HG03575 (cell line): ENCODE results near the gene SLC5A8.
"Not testable (repeated sequence)": the region's sequence is repeated elsewhere in the genome, so short reads cannot be mapped to it uniquely, and the experiment has no call there.

Experiments
- ATAC-seq: cut with Tn5 transposase; IDR thresholded peaks from one replicate; pipeline ENCODE4 v1.9.1; 2021; ENCODE audit not compliant: unreplicated experiment, insufficient number of reproducible peaks, low FRiP score; ENCODE audit errors: extremely low read depth

SLC5A8 gene

GRCh38 chr12:101181776-101182175 lies 28.3 kb downstream of the SLC5A8 start:
- no peak for ATAC-seq

DNA sequence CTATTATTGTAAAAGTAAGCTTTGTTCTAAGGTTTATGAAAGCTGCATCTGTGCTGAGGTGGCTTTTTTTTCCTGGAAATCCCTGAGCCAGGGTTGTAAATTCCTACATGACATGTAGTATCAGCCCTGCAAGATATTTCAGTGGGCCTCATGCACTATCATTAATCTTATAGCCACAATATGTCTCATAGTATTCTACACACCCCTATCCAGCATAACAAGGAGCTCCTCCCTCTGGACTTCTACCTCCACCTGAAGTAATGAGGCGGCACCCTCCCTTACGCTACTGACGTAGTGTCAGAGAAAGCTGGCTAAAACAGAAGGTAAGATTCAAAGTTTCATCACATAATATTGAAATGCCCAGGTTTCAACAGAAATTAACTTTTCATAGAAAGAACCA lies 35.5 kb downstream of the SLC5A8 start:
- no peak for ATAC-seq

GRCh38 chr12:101173197-101173749 lies 36.8 kb downstream of the SLC5A8 start:
- no peak for ATAC-seq

GRCh38 chr12:101172316-101172715 lies 37.7 kb downstream of the SLC5A8 start:
- ATAC-seq, result no peak

DNA sequence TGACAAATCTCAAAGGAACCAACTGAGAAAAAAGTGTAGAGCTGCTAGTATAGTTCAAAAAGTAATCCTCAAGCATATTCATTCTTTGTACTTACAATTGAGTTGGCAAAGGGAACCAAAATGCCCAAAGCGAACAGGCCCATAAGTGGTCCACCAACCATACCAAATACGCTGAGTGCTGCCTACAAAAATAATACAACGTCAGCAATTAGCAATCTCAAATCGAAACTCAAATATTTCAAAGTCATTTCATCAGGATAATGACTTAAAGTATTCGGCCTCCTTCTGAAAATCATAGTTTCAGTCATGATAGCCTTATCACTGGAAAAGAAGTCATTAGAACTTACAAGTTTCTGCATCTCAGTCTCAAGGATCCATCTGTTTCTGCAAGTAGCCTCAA lies 42.0 kb downstream of the SLC5A8 start:
- ATAC-seq, result no peak

GRCh38 chr12:101166866-101167265 lies 43.2 kb downstream of the SLC5A8 start:
- no peak for ATAC-seq

- ATAC-seq, result no peak
Observed at GRCh38 chr12:101165319-101165718, 44.7 kb downstream of the SLC5A8 start.

- not testable (repeated sequence) for ATAC-seq
Observed at GRCh38 chr12:101145777-101146431, 64.1 kb downstream of the SLC5A8 start.

DNA sequence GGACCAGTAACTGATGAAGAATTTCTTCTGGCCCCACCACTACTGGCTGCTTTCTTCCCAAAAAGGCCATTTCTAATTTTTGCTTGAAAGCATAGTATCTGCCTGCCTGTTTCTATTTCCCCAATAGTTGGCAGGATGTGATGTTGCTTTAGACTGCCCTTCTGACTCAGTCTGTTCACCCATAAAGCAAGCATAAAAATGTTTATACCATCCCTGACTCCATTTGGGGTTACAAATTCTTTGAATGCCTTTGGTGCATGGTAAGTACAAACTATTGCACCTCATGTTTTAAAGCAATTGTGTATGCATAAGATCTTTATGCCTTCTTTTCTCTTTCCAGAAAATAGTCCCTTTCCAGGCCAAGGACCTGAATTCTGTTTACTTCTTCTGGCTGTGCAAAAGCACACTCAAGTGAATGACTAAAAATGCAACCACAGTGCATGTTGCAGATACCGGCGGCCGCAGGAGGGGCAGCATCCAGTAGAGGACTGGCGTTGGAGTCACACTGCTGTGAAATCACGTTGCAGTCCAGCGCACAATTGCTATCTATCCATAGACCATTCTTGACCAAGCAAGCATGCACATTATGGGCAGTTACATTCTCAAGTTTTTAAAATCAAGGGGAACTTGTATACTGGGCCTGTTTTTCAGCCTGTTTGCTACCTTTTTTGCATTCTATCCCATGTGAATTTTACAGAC lies 82.4 kb downstream of the SLC5A8 start:
- ATAC-seq, result no peak

- no peak for ATAC-seq
Observed at GRCh38 chr12:101117842-101118241, 92.2 kb downstream of the SLC5A8 start.

DNA sequence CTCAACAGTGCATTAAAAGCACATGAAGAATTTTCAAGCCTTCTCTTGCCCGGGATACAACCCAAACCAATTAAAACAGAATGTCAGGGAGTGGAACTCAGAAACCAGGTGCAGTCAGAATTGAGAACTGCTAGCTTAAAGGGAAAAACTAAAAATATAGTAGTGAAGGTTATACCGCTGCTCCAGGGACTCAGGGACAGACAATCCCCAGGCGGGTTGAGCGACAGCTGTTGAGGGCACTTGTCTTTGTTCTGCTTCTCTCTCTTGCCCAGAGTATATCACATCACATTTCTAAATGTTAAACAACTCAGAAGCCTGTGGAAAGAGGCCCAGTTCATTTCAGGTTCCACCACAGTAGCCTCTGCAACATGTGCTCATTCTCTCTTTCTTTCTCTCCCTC lies 93.1 kb downstream of the SLC5A8 start:
- no peak for ATAC-seq

DNA sequence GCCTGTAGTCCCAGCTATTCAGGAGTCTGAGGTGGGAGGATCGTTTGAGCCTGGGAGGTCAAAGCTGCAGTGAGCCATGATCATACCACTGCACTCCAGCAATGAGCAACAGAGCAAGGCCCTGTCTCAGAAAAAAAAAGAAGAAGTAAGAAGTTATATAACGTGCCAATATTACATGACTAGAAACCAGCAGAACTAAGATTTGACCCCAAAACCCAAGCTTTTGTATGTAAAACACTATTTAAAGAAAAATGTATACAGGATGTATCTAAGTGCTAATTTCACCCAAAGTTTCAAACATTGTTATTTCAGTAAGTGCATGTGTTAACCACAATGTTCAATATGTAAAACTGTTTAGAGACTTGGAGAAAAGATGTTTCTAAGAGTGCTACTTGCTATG lies 94.7 kb downstream of the SLC5A8 start:
- ATAC-seq, result no peak

- ATAC-seq, result no peak
Observed at GRCh38 chr12:101111441-101111840, 98.6 kb downstream of the SLC5A8 start.

DNA sequence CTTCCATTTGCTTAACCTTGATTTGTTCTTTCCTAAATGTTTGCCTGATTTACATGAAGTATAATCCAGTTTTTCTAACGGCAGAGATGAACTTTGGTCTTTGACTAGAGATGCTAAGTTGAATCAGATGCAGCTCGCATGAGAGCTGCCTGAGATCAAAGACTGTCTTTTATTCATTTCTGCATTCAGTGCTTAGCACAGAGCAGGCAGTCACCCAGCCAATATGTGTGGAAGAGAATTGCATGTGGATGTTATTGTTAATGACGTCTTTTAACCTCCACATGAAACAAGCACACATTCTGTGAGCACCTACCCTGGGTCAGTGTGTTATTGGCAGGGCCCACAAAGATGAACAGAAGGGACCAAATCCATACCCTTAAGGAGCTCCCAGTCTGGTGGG lies 99.2 kb downstream of the SLC5A8 start:
- ATAC-seq, result no peak

DNA sequence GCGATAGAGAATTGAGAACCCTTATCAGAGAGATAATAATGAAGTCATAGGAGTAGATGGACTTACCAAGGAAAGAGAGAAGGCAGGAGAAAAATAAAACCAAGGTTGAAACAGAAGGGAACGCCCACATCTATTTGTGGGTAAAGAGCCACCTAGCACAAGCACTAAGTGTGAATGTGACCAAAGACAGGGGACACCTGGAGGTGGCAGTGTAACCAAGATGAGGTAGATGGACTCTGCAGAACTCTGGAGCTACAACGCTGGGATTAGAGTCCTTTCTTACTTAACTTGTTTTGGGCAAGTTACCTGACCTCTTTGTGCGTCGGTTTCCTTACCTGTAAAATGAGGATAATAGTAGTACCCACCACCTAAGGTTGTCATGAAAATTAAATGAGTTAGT lies 101.9 kb downstream of the SLC5A8 start:
- no peak for ATAC-seq

- ATAC-seq, result no peak
Observed at GRCh38 chr12:101107032-101107763, 102.8 kb downstream of the SLC5A8 start.
